ENCODE measurements around the gene TBCEL. TPM values are rescaled to one million over a fixed set of nuclear protein-coding genes. Genes with fewer than 3 reads are reported as not detected.

Gene TBCEL
- total RNA-seq, 6 experiments from 2014 or later: 15.0 to 23.4 (median 18.2) TPM

GRCh38 chr11:121140369-121140768 lies 116.5 kb downstream of the TBCEL start:
- Mint-ChIP-seq H3K36me3 (ENCODE audit: low read depth) (no peaks in the 10 kb centered on the region), H3K27ac (no peak overlapping the region), H3K4me1 (ENCODE audit: low read depth) (no peaks in the 10 kb centered on the region), H3K4me3 (no peak overlapping the region), H3K27me3 (ENCODE audit: insufficient read depth) (peaks cover 24% of the 10 kb centered on the region), H3K9me3 (no peaks in the 10 kb centered on the region)
- DNase-seq: no peak
- TF ChIP-seq, protein P1, sequence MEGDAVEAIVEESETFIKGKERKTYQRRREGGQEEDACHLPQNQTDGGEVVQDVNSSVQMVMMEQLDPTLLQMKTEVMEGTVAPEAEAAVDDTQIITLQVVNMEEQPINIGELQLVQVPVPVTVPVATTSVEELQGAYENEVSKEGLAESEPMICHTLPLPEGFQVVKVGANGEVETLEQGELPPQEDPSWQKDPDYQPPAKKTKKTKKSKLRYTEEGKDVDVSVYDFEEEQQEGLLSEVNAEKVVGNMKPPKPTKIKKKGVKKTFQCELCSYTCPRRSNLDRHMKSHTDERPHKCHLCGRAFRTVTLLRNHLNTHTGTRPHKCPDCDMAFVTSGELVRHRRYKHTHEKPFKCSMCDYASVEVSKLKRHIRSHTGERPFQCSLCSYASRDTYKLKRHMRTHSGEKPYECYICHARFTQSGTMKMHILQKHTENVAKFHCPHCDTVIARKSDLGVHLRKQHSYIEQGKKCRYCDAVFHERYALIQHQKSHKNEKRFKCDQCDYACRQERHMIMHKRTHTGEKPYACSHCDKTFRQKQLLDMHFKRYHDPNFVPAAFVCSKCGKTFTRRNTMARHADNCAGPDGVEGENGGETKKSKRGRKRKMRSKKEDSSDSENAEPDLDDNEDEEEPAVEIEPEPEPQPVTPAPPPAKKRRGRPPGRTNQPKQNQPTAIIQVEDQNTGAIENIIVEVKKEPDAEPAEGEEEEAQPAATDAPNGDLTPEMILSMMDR (IDR thresholded peaks at IDR 0.05): no peak

Other genes with a start within 250 kb of the TBCEL start
- under 1 TPM; 0.11 to 0.40 (median 0.16) TPM for gene TECTA, start 77.1 kb downstream of the TBCEL start, total RNA-seq (2021; fragmentation: NEBNext Ultra II Directional; extraction: Animal tissue kit (Norgen Biotek cat#: 25700))